GM19025 (cell line): ENCODE measurements around the gene DCD.
"Not testable (repeated sequence)": the region's sequence is repeated elsewhere in the genome, so short reads cannot be mapped to it uniquely, and the experiment has no call there.

Source experiments
- ATAC-seq: cut with Tn5 transposase; IDR thresholded peaks from one replicate; pipeline ENCODE4 v1.9.1; 2021; ENCODE audit warnings: mild to moderate bottlenecking, low read depth, moderate library complexity; ENCODE audit not compliant: unreplicated experiment

Gene DCD

DNA sequence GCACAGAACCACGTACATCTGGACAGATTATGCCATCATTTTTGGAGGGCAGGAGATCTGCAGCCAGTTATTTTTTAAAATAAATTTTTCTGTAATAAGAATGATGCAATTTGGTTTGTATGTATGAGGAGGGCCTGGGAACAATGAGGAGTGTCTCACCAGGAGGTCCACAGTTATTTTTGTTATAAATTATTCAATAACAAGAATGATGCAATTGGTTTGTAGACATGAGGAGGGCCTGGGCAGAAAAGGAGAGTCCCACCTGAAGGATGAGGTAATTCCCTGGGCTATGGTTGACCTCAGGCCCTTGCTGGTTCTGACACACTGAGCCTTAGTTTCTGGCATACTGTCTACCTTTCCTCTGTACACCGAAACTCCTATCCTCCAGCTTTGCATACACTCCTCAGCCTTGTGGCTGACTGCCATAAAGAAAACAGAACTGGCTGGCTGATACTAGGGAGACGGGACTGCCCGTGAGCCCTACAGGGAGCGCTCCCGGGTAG, 9.0 kb upstream of the DCD start:
- ATAC-seq, result no peak

DNA sequence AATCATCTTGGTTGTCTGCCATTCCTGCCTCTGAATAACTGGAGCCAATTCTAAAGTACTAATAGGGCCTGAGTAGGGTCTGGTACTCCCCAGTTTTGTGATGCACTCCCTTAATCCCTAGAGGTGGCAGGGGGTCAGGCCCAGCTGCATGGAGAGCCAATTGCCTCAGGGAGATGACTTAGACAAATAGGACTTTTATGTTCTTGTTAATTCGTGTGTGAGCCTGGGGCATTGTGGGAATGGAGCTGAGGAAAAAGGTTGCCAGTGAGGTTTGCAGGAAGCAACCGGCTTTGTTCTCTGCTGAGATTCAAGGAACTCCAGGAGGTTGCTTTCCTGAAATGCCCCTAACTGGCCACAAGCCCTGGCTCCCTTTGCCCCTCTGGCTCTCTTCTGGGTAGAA, 6.8 kb upstream of the DCD start:
- ATAC-seq, result no peak

DNA sequence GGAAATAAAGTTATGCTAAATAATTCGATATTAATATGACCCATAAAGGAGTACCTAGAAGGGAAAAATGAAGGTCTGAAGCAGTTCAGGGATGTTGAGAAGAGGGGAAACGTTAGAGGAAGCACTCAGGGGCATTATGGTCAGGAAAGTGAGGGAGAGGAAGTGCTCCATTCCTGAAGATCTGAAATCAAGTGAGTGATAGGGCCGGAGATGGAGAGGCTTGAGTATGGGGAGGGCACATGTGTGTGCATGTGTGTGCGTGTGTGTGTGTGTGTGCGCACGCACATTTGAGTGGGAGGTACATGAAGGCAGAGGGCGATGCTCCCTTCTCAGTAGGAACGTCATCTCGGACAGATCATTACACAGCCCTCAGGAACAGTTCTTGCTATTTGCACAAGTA, 4.9 kb upstream of the DCD start:
- ATAC-seq, result no peak

DNA sequence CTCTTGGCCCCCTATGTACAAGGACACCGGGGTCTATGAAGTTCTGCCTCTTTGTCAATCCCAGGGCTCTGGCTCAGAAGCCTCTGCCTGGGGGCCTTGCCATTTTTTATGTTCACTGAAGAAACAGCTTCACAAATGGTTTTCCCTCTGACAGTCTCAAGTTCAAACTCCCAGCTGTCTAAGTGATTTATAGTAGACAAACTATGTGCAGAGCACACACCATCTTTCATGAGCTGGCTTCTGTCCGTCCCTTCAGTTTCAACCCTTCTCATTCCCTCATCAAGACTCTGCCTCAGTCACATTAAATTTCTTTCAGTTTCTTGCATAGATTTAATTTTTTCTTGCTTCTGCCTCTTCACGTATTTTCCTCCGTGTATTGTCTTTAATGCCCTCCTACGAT, 2.7 kb upstream of the DCD start:
- no peak for ATAC-seq

DNA sequence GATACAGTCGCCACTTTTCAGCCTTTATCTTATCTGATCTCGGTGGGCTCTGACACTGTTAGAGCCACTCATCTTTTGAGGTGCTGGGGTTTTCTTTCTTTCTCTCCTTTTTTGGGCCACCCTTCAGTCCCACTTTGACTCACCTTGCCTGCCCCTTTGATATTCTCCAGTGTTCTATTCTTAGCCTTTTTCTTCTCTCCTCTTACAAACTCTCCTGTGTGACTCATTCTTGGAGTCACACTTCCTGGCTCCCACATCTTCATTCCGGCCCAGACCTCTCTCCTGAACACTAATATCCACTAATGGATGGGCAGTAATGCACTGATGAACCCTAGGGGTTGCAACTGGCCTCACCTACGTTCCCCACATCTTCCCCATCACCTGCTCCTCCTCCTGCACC, 2.2 kb upstream of the DCD start:
- ATAC-seq, result no peak

DNA sequence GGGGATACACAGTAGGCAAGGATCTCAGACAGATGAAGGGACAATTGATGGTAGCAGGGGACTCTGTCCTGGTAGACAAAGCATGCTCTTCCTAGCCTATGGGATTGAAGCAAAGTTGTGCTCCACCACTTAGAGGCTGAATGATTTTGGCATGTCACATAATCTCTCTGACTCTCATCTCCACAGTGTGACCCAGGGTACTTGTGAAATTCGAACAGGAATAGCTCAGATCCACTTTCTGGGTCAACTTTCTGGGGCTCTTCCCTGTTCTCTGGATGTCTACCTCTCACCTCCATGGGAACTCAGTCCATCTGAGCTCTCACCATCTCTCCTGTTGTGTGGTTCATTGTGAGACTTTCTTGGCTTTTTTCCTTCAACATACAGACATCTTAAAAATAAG, 1.7 kb upstream of the DCD start:
- ATAC-seq, result no peak

DNA sequence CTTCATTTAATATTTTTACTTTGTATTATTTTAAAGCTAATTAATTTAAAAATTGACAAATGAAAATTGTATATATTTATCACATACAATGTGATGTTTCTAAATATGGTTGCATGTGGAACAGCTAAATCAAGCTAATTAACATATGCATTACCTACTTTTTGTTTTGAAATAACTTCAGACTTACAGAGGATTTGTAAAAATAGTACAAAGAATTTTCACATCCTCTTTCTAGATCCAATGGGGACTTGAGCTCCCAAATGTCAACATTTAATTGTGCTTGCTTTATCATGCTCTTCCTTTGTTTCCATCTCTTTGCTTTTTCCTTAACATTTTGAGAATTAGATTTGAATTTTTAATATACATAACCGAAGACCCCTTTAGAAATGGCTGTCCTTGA, 6.6 kb downstream of the DCD start:
- ATAC-seq, result no peak

DNA sequence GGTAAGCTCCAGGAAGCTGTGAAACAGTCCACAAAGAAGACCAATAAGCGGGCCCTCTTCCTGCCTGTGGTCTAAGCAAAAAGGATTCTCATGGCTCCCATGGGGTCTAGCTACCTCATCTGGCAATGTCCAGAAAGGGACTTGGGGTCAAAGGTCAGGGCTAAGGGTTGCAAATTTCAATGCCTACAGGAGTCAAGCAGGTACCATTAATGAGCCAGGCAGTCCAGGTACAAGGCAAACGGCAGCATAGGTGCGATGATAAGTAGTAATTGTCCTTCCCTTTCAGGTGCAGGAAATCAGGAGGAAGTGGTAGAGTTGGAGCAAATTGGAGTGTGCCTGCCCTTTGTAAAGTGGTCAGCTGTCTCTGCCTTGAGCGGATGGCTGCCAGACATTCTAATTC, 7.1 kb downstream of the DCD start:
- no peak for ATAC-seq

DNA sequence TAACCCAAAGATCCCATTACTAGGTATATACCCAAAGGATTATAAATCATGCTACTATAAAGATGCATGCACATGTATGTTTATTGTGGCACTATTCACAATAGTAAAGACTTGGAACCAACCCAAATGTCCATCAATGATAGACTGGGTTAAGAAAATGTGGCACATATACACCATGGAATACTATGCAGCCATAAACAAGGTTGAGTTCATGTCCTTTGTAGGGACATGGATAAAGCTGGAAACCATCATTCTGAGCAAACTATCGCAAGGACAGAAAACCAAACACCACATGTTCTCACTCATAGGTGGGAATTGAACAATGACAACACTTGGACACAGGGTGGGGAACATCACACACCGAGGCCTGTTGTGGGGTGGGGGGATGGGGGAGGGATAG, 9.1 kb downstream of the DCD start:
- ATAC-seq, result not testable (repeated sequence)

DNA sequence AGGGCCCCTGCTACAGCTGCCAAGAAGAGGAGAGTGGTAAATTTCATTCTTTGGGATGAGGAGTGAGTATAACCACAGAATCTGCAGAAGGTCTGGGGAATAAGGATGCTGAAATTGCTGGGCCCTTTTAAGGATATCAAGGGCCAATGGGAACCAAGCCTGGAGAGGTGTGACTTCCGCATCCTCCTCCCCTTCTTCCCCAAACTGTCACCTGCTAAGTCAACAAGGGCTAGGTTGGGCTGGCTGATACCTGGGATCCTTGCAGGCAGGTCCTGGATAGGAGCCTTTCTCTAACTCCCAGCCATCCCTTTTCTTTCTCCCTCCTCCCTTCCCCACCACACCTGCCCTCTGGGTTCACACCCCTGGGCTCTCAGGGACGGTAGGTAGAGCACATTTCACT, 13.4 kb downstream of the DCD start, which contains the start of gene LACRT:
TSS of gene LACRT (minus strand) at position 101 of the 400 bp plus-strand sequence. CDS start at position 47, 54 bp downstream.
- no peak for ATAC-seq

DNA sequence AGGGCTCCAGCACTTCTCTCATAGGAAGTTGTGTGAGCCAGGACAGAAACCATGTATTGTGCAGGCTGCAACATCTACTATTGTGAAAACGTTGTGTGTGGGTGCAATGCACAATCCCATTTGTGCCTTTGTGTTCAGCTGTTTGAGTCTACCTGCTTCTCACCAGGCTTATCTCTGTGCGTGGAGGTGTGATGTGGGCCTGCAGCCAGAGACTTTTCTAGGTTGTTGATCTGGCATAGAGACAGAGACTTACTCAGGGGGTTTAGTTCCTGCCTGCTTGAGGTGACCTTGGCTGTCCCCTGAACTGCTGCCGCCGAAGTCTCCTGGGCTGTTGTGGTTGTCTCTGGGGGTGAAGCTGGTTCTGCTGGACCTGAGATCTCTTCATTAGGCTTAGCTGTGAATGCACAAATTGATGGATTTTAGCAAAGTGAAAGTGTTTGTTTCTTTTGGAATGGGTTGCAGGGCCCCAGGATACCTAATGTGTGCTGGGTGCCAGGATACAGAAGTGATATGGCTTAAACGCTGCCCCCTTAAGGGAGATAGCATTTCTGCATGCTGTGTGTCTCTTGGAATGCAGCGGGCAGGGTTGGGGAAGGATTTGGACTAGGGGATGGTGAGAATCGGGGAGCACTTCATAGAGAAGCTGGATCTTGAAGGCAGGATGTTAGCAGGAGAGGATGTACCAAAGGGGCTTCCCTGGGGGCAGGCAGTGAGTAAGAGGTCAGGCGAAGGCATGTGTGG, 16.0 kb downstream of the DCD start:
- ATAC-seq, result no peak

DNA sequence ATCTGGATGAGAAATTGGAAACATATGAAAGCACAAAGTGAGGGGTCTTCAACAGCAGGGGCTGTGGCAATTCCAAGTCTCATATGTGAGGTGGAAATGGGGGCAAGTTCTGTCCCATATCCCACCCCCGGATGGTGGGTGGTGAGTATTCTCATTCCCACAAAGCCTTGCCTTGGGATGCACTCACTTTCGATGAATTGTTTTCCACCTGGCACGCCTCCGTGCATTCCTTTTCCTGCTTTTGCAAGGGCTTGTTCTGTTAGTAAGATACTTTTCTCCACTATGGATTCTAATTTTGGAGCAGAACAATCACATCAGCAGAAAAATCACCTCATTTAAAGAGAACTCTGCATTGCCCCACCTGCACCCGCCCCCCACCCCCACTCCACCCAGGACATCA, 16.6 kb downstream of the DCD start:
- no peak for ATAC-seq

DNA sequence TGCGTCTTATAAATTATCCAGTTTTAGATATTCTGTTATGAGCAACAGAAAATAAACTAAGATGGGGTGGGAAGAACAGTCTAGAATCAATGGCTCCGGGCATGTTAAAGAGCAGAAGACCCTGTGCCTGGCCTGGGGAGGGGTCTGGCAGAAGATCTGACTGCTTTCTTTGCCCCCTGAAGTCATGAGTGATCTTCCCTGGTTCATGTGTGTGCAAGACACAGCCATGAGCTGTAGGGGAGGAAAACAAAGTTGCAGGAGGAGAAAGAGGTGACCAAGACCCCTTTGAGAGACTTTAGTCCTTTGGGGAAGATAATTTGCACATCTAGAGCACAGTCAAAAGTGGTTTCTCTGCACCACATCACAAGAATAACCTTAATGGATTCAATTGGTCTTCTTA, 18.2 kb downstream of the DCD start:
- no peak for ATAC-seq

DNA sequence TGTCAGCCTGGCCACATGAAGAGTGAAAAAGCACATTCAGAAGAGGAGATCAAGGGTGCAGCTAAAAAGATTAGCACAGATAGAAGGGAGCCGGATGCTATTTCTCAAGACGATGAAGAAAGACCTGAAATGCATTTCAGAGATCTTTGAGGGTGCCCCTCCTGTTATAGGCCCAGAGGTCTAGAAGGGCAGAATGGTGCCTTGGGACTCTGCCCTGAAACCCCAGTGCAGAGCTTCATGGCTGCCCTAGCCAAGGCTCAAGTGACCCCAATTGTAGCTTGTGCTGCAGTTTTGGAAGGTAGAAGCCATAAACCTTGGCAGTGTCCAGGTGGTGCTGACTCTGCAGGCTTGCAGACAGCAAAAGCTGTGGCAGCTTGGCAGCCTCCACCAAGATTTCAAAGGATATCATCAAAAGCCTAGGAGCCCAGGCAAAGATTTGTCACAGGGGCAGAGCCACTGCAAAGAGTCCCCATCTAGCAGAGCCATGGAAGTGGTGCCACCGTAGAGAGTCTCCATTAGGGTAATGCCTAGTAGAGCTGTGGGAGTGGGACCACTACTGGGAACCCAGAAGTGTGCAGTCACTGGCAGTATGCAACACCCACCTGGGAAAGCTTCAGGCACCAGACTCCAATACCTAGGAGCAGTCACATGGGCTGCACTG, 19.8 kb downstream of the DCD start:
- no peak for ATAC-seq

DNA sequence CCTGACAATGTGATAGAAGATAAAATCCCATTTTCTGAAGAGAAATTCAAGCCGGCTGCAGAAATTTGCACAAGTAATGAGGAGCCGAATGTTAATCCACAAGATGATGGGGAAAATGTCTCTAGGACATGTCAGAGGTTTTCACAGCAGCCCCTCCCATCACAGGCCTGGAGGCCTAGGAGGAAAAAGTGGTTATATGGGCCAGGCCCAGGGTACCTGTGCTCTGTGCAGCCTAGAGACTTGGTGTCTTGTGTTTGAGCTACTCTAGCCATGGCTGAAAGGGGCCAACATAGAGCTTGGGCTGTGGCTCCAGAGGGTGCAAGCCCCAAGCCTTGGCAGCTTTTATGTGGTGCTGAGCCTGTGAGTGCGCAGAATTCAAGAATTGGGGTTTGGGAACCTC, 20.9 kb downstream of the DCD start:
- no peak for ATAC-seq

DNA sequence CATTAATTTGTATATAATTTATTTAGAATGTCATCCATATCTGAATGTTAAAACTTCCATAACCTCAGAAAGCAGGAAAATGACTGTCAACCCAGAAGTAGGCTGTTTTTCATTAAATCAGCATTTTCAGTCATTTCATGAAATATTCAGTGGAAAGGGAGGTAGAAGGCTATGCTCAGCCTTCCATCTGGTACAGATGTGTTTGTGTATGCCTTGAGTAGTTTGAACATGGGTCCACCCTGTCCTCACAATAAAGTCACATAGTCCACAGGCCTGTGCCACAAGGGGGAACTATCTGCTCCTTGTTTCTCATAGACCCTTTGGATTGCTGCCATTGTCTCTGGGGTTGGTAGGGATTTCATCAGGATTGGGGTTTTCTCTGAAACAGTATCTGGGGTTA, 22.6 kb downstream of the DCD start:
- no peak for ATAC-seq

DNA sequence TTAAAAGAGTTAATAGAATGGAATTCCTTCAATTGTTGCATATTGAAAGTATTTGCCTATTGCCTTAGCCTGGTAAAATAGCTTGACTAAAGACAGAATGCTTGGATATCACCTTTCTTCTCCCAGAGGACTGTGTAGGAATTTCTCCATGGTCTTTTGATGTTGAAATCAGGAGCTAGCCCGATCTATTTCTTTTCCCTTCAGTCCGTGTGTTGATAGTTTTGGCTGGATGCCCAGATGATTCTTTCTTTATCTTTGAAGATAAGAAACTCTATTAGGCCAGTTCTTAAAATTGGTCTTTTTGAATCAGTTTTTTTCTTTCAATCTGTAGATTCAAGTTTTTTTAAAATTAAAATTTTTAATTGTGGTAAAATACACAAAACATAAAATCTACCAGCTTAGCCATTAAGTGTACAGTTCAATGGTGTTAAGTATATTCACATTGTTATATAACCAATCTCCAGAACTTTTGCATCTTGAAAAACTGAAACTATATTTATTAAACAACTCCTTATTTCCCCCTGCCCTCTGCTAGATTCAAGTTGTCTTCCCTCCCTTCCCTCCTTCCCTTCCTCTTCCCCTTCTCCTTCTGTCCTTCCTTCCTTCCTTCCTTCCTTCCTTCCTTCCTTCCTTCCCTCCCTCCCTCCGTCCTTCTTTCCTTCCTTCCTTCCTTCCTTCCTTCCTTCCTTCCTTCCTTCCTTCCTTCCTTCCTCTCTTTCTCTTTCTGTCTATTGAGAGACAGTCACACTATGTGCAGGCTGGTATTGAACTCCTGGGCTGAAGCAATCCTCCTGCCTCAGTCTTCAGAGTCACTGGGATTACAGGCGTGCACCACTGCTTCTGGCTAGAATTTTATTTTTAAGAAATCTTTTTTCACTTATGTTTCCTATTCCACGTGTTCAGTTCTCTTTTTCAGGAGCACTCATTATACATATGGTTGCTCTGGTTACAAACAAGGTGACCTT, 23.6 kb downstream of the DCD start:
- no peak for ATAC-seq

DNA sequence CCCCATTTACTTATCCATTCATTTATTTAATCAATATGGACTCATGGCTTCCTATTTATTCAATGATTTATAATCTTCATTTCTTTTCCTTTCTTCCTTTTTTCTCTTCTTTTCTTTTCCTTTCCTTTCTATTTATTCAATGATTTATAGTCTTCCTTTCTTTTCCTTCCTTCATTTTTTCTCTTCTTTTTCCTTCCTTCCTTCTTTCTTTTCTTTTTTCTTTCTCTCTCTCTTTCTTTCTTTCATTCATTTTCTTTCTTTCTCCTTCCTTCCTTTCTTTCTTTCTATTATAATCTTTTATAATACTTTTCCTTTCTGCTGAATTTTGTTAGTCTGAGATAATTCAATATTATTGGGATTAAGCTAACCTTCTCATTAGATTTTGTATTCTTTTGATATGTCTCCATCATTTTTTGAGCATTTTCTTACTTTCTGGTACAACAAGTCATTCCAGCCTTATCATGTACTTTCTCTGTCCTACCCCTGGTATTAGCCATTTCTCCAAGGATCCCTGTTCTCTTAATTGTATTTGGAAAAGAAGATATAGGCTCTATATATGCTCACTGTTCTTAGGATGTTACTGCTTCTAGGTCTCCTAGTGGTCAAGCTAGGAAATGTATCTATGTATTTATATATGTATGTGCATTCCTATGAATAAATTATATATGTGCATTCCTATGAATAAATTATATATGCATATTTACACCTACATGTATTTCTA, 25.5 kb downstream of the DCD start:
- no peak for ATAC-seq

DNA sequence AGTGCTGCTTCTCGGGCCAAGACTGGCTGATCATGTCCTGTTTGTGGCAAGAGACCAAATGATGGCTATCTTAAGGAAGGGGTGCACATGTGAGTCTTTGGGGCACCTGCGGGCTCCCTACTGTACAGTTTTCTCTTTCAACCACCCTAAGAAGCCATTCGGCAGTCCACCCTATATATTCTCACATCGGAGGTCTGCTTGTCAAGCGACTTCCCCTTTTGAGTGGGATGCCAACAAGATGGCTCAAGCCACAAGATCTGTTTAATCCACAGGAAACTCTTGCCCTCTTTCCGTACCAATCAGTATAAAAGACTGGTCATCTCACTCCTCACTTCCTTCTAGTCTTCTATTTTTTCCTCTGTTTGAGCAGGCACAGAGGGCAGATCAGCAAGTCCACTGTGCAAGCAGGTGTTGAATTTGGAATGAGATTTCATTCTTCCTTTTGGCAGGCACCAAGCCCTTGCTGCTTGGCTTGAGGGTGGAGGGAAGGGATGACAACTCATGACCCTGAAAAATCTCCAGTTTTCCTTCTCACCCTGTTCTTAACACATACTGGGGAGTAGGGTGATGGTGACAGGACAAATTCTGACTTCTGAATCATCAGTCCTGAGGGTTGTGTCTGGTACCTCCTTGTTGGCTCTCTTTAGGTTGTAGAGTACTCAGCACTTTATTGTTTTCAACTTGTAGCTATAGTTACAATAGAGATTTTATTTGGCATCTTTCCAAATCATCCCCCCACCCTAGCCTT, 31.1 kb downstream of the DCD start:
- no peak for ATAC-seq
